ENCODE results near the gene C1orf94.

Gene C1orf94

GRCh38 chr1:34131396-34132160 is 45.1 kb upstream of the C1orf94 start:
- no peak for TF ChIP-seq CTCF (IDR thresholded peaks at IDR 0.05; ENCODE audit: low read depth, low read length, missing control alignments)
- DNase-seq (ENCODE audit: low read depth) = no peak
- H3K4me3 ChIP-seq (ENCODE audit: low read depth, low read length) = no peak overlapping the region

GRCh38 chr1:34132161-34132420 is 44.6 kb upstream of the C1orf94 start:
- no peak for TF ChIP-seq CTCF (IDR thresholded peaks at IDR 0.05; ENCODE audit: low read depth, low read length, missing control alignments)
- no peak for DNase-seq (ENCODE audit: low read depth)
- no peak overlapping the region for H3K4me3 ChIP-seq (ENCODE audit: low read depth, low read length)

GRCh38 chr1:34137411-34137810 is 39.3 kb upstream of the C1orf94 start:
- DNase-seq (ENCODE audit: low read depth) = no peak
- no peak for TF ChIP-seq CTCF (IDR thresholded peaks at IDR 0.05; ENCODE audit: low read depth, low read length, missing control alignments)
- H3K4me3 ChIP-seq (ENCODE audit: low read depth, low read length) = no peak overlapping the region

- TF ChIP-seq CTCF (IDR thresholded peaks at IDR 0.05; ENCODE audit: low read depth, low read length, missing control alignments) = no peak
- DNase-seq (ENCODE audit: low read depth) = peak; percentile 3
- no peak overlapping the region for H3K4me3 ChIP-seq (ENCODE audit: low read depth, low read length)
Measured at GRCh38 chr1:34140011-34140676, 36.6 kb upstream of the C1orf94 start.

- no peak overlapping the region for H3K4me3 ChIP-seq (ENCODE audit: low read depth, low read length)
- no peak for DNase-seq (ENCODE audit: low read depth)
- TF ChIP-seq CTCF (IDR thresholded peaks at IDR 0.05; ENCODE audit: low read depth, low read length, missing control alignments) = no peak
Measured at GRCh38 chr1:34143975-34144374, 32.7 kb upstream of the C1orf94 start.

- DNase-seq (ENCODE audit: low read depth) = no peak
- TF ChIP-seq CTCF (IDR thresholded peaks at IDR 0.05; ENCODE audit: low read depth, low read length, missing control alignments) = no peak
- H3K4me3 ChIP-seq (ENCODE audit: low read depth, low read length) = no peak overlapping the region
Measured at GRCh38 chr1:34144766-34145165, 31.9 kb upstream of the C1orf94 start.

- no peak for TF ChIP-seq CTCF (IDR thresholded peaks at IDR 0.05; ENCODE audit: low read depth, low read length, missing control alignments)
- H3K4me3 ChIP-seq (ENCODE audit: low read depth, low read length) = no peak overlapping the region
- DNase-seq (ENCODE audit: low read depth) = no peak
Measured at GRCh38 chr1:34147301-34147700, 29.4 kb upstream of the C1orf94 start.
